ENCODE data around the gene USH1G. TPM values are rescaled to one million over a fixed set of nuclear protein-coding genes. Genes with fewer than 3 reads are reported as not detected.

USH1G gene
- total RNA-seq, 4 donors from 2014 or later: 1.1 to 3.7 (median 1.9) TPM

DNA sequence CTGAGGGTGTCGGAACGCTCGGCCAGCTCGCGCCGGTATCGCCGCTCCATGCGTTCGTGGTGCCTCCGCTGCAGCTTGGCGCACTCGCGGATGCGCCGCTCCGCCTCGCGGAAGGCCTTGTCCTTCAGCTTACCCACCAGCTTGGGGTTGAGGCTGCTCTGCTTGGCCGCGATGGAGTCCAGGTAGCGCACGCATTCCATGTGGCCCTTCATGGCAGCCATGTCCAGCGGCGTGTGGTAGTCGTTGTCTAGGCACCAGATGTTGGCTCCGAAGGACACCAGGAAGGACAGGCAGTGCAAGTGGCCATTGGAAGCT lies 2.8 kb downstream of the USH1G start:
- no CpG with 5 or more reads among the region's 27 CpGs for WGBS
- TF ChIP-seq, protein P1, sequence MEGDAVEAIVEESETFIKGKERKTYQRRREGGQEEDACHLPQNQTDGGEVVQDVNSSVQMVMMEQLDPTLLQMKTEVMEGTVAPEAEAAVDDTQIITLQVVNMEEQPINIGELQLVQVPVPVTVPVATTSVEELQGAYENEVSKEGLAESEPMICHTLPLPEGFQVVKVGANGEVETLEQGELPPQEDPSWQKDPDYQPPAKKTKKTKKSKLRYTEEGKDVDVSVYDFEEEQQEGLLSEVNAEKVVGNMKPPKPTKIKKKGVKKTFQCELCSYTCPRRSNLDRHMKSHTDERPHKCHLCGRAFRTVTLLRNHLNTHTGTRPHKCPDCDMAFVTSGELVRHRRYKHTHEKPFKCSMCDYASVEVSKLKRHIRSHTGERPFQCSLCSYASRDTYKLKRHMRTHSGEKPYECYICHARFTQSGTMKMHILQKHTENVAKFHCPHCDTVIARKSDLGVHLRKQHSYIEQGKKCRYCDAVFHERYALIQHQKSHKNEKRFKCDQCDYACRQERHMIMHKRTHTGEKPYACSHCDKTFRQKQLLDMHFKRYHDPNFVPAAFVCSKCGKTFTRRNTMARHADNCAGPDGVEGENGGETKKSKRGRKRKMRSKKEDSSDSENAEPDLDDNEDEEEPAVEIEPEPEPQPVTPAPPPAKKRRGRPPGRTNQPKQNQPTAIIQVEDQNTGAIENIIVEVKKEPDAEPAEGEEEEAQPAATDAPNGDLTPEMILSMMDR (IDR thresholded peaks at IDR 0.05): no peak
- TF ChIP-seq POLR2AphosphoS5 (IDR thresholded peaks at IDR 0.05) (no peak), EP300 (IDR thresholded peaks at IDR 0.05) (no peak), POLR2A (IDR thresholded peaks at IDR 0.05) (no peak)
- DNase-seq (ENCODE audit: low spot score in 2 of 2): no peak
- Histone ChIP-seq H3K9me3 (no peaks in the 10 kb centered on the region), H3K27ac (no peak overlapping the region), H3K36me3 (no peaks in the 10 kb centered on the region), H3K27me3 (peaks cover 56% of the 10 kb centered on the region), H3K4me3 (no peak overlapping the region), H3K4me1 (peaks cover 44% of the 10 kb centered on the region)

DNA sequence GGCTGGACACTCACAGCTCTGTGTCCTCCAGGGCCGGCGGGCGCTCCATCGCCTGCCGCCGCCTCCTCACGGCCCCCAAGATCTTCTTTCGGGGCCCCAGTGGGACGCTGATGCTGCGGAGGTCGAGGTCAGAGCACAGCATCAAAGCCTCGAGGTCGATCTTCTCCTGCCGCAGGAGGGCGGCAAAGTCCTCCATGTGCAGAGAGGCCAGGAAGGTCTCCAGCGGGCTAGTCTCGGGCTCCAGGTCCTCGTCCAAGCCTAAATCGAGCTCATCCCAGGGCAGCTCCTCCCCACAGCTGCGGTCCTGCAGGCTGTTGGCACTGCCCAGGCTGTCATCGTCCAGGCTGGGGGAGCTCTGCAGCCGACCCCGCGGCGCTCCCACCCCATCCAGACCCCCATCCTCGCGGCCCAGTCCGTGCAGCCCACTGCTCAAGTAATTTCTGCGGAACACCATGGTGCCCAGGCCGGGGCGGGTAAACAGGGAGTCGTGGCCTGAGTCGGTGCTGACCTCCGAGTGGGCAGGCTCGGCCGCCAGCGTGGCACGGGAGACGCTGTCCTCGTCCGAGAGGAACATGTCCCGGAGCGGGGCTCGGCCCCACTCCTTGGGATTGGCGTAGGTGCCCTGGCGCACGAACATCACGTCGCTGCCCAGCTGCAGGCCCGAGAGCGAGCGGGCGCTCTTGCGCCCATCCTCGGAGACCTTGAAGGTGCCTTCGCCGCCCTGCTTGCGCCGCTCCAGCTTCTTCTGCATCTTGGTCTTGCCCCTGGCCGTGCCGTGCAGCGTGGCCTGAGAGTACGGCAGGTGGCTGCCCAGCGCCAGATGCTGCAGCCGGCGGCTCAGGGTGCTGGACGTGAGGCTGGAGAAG lies 3.4 kb downstream of the USH1G start:
- H3K27me3 ChIP-seq: peaks cover 50% of the 10 kb centered on the region

DNA sequence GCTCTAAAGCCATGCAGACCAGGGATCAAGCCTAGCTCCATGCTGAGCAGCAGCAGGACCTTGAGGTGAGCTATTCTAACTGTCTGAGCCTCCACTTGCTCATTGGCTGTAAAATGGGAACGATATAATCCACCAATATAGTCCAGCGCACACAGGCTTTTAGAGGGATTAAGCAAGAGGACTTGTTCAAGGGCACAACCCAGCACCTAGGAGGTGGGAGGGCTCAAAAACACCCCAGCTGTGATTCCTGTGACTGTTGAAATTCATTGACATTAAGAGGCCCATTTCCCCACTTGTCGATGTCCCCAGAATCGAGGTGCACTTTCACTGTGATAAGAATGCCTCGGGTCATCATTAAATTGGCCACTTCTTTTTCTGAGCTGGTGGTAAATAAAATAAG lies 4.1 kb downstream of the USH1G start:
- Histone ChIP-seq H3K4me1 (peaks cover 35% of the 10 kb centered on the region), H3K9me3 (no peaks in the 10 kb centered on the region), H3K36me3 (no peaks in the 10 kb centered on the region), H3K4me3 (no peak overlapping the region), H3K27me3 (peaks cover 43% of the 10 kb centered on the region), H3K27ac (no peak overlapping the region)
- 88% methylated on average over 5 of the region's 5 CpGs for WGBS
- DNase-seq (ENCODE audit: low spot score in 2 of 2): no peak
- TF ChIP-seq EP300 (IDR thresholded peaks at IDR 0.05): no peak
- no peak for TF ChIP-seq POLR2A (IDR thresholded peaks at IDR 0.05)
- no peak for TF ChIP-seq POLR2AphosphoS5 (IDR thresholded peaks at IDR 0.05)
- TF ChIP-seq, protein P1 (IDR thresholded peaks at IDR 0.05): no peak

More for the DNA sequence above, 3.4 kb downstream of the USH1G start:
- H3K27ac ChIP-seq: no peak overlapping the region
- H3K4me1 ChIP-seq: peaks cover 43% of the 10 kb centered on the region
- TF ChIP-seq EP300 (IDR thresholded peaks at IDR 0.05): no peak
- TF ChIP-seq, protein P1 (IDR thresholded peaks at IDR 0.05): no peak
- no peak overlapping the region for H3K4me3 ChIP-seq
- no peak for DNase-seq (ENCODE audit: low spot score in 2 of 2)
- no peaks in the 10 kb centered on the region for H3K9me3 ChIP-seq
- WGBS: 73% methylated on average over 17 of the region's 67 CpGs
- no peaks in the 10 kb centered on the region for H3K36me3 ChIP-seq

DNA sequence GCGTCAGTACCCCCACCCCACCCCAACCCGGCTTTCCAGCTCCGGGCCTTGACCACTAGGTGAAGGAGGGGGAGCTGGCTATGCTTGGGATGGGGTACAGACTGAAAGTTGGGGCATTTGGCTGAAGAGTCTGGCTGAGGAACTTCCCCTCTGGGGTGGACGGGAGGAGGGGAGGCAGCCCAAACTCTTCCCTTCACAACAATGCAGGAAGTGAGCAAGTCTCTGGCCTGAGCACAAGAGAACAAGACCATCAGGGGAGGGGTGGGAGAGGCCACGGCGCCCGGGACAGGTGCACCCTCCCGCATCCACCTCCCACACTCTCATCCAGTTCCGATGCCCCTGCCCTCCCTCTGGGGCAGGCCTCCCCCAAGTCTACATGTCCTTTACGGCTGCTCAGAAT lies 5.6 kb downstream of the USH1G start:
- 68% methylated on average over 5 of the region's 10 CpGs for WGBS
- H3K27ac ChIP-seq: no peak overlapping the region
- no peak for DNase-seq (ENCODE audit: low spot score in 2 of 2)
- no peak for TF ChIP-seq EP300 (IDR thresholded peaks at IDR 0.05)
- no peak for TF ChIP-seq POLR2A (IDR thresholded peaks at IDR 0.05)
- TF ChIP-seq POLR2AphosphoS5 (IDR thresholded peaks at IDR 0.05): no peak
- TF ChIP-seq, protein P1 (IDR thresholded peaks at IDR 0.05): no peak
- H3K36me3 ChIP-seq: no peaks in the 10 kb centered on the region
- peaks cover 28% of the 10 kb centered on the region for H3K27me3 ChIP-seq
- no peaks in the 10 kb centered on the region for H3K9me3 ChIP-seq
- H3K4me3 ChIP-seq: no peak overlapping the region
- H3K4me1 ChIP-seq: peaks cover 20% of the 10 kb centered on the region

DNA sequence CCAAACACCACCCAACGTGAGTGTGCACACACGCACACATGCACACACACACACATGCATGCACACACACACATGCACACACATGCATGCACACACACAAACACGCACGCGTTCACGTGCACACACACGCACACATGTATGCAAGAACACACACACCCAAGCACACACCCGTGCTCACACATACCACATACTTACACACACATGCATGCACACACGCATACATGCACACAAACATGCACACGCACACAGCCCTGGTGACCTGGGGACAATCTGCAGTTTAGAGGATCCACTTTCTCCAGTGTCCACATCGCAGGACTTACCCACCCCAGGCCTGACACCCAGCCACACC lies 6.2 kb downstream of the USH1G start:
- no peak for DNase-seq (ENCODE audit: low spot score in 2 of 2)
- Histone ChIP-seq H3K4me1 (peaks cover 14% of the 10 kb centered on the region), H3K36me3 (no peaks in the 10 kb centered on the region), H3K27ac (no peak overlapping the region), H3K4me3 (no peak overlapping the region), H3K27me3 (peaks cover 22% of the 10 kb centered on the region), H3K9me3 (no peaks in the 10 kb centered on the region)
- WGBS: 88% methylated on average over 11 of the region's 11 CpGs
- TF ChIP-seq POLR2A (IDR thresholded peaks at IDR 0.05): no peak
- TF ChIP-seq, protein P1 (IDR thresholded peaks at IDR 0.05): no peak
- TF ChIP-seq POLR2AphosphoS5 (IDR thresholded peaks at IDR 0.05): no peak
- TF ChIP-seq EP300 (IDR thresholded peaks at IDR 0.05): no peak
